Measurements from ENCODE around the gene HAPSTR1. TPM values are rescaled to one million over a fixed set of nuclear protein-coding genes. Genes with fewer than 3 reads are reported as not detected.

Gene HAPSTR1
- total and polyA plus RNA-seq, 2 experiments from 2014 or later = 9.5 to 66.0 TPM

- no peak for TF ChIP-seq EZH2 (IDR thresholded peaks at IDR 0.05; ENCODE audit: low read depth, unreplicated experiment)
- TF ChIP-seq NANOG (IDR thresholded peaks at IDR 0.05; ENCODE audit: borderline replicate concordance) = no peak
- TF ChIP-seq ZNF462 (CRISPR knock-in tag; IDR thresholded peaks at IDR 0.05) = no peak
- TF ChIP-seq CTCF (conservative IDR thresholded peaks at IDR 0.05; ENCODE audit: low read depth in 2 of 2) = no peak
- TF ChIP-seq STAT1 (IDR thresholded peaks at IDR 0.05; ENCODE audit: unreplicated experiment) = no peak
Measured at GRCh38 chr16:9122969-9123368, 31.5 kb downstream of the HAPSTR1 start (continued).

GRCh38 chr16:9123401-9123800 is 32.0 kb downstream of the HAPSTR1 start:
- Histone ChIP-seq H3K4me1 (ENCODE audit: insufficient read depth) (peaks cover 22% of the 10 kb centered on the region), H3K4me2 (no peak overlapping the region), H3K79me2 (replicated peaks; ENCODE audit: insufficient read depth) (peaks cover 76% of the 10 kb centered on the region), H3K36me3 (ENCODE audit: insufficient read depth) (no peaks in the 10 kb centered on the region), H2AFZ (no peak overlapping the region), H4K20me1 (replicated peaks; ENCODE audit: insufficient read depth) (peaks cover 55% of the 10 kb centered on the region), H3K27me3 (ENCODE audit: insufficient read depth) (no peaks in the 10 kb centered on the region), H3K9me2 (ENCODE audit: insufficient read depth) (no peaks in the 10 kb centered on the region), H3K4me3 (no peak overlapping the region), H3K27ac (ENCODE audit: low read depth) (0 out of 2 replicates have a peak overlapping the region, but pooled peaks have one; percentile 76), H3F3A (replicated peaks; ENCODE audit: low read depth) (peaks cover 4% of the 10 kb centered on the region; the same call in 1 of the 2 replicates)
- Mint-ChIP-seq H3K4me1 (peaks cover 37% of the 10 kb centered on the region), H3K4me3 (no peak overlapping the region), H3K9me3 (no peaks in the 10 kb centered on the region), H3K27me3 (ENCODE audit: insufficient read depth, low read depth, poor library complexity) (peaks cover 12% of the 10 kb centered on the region), H3K36me3 (ENCODE audit: low read depth) (peaks cover 30% of the 10 kb centered on the region), H3K27ac (no peak overlapping the region)
- ATAC-seq = no peak
- no peak for DNase-seq (ENCODE audit: low spot score)
- TF ChIP-seq STAT1 (IDR thresholded peaks at IDR 0.05; ENCODE audit: unreplicated experiment) (no peak), NANOG (IDR thresholded peaks at IDR 0.05; ENCODE audit: borderline replicate concordance) (no peak), ZNF331 (CRISPR knock-in tag; IDR thresholded peaks at IDR 0.05; ENCODE audit: low read depth) (no peak), ZNF462 (CRISPR knock-in tag; IDR thresholded peaks at IDR 0.05) (no peak), ZNF114 (CRISPR knock-in tag; IDR thresholded peaks at IDR 0.05) (no peak)
